HL-60 (cell line): Measurements from ENCODE around the gene TOR2A.

Experiments
- POLR2AphosphoS5 ChIP-seq: IDR thresholded peaks from 2 replicates; pipeline ENCODE4 v1.6.1; 2012; ENCODE audit warnings: low read depth
- SPI1 ChIP-seq: IDR thresholded peaks from 2 replicates; pipeline ENCODE4 v1.6.1; 2012; ENCODE audit warnings: low read depth, mild to moderate bottlenecking, borderline replicate concordance
- TF ChIP-seq, protein P1 (sequence below): IDR thresholded peaks from one replicate; pipeline ENCODE4 v1.5.1; 2011; ENCODE audit warnings: low read length, control low read depth, inconsistent platforms; ENCODE audit not compliant: insufficient read depth
- TF ChIP-seq, protein P2 (sequence below): IDR thresholded peaks from 2 replicates; pipeline ENCODE4 v1.6.1; 2012; ENCODE audit warnings: low read depth; ENCODE audit not compliant: insufficient replicate concordance

GRCh38 chr9:127682351-127683136, 52.5 kb downstream of the TOR2A start:
- TF ChIP-seq, protein P1, sequence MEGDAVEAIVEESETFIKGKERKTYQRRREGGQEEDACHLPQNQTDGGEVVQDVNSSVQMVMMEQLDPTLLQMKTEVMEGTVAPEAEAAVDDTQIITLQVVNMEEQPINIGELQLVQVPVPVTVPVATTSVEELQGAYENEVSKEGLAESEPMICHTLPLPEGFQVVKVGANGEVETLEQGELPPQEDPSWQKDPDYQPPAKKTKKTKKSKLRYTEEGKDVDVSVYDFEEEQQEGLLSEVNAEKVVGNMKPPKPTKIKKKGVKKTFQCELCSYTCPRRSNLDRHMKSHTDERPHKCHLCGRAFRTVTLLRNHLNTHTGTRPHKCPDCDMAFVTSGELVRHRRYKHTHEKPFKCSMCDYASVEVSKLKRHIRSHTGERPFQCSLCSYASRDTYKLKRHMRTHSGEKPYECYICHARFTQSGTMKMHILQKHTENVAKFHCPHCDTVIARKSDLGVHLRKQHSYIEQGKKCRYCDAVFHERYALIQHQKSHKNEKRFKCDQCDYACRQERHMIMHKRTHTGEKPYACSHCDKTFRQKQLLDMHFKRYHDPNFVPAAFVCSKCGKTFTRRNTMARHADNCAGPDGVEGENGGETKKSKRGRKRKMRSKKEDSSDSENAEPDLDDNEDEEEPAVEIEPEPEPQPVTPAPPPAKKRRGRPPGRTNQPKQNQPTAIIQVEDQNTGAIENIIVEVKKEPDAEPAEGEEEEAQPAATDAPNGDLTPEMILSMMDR: no peak
- TF ChIP-seq SPI1 (no peak), POLR2AphosphoS5 (no peak)
- TF ChIP-seq, protein P2, sequence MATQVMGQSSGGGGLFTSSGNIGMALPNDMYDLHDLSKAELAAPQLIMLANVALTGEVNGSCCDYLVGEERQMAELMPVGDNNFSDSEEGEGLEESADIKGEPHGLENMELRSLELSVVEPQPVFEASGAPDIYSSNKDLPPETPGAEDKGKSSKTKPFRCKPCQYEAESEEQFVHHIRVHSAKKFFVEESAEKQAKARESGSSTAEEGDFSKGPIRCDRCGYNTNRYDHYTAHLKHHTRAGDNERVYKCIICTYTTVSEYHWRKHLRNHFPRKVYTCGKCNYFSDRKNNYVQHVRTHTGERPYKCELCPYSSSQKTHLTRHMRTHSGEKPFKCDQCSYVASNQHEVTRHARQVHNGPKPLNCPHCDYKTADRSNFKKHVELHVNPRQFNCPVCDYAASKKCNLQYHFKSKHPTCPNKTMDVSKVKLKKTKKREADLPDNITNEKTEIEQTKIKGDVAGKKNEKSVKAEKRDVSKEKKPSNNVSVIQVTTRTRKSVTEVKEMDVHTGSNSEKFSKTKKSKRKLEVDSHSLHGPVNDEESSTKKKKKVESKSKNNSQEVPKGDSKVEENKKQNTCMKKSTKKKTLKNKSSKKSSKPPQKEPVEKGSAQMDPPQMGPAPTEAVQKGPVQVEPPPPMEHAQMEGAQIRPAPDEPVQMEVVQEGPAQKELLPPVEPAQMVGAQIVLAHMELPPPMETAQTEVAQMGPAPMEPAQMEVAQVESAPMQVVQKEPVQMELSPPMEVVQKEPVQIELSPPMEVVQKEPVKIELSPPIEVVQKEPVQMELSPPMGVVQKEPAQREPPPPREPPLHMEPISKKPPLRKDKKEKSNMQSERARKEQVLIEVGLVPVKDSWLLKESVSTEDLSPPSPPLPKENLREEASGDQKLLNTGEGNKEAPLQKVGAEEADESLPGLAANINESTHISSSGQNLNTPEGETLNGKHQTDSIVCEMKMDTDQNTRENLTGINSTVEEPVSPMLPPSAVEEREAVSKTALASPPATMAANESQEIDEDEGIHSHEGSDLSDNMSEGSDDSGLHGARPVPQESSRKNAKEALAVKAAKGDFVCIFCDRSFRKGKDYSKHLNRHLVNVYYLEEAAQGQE: no peak
